H1 (cell line): ENCODE measurements around the gene CGRRF1. TPM values are rescaled to one million over a fixed set of nuclear protein-coding genes. Genes with fewer than 3 reads are reported as not detected.
A peak's percentile ranks its signal among the peaks of the same experiment; 100 is the strongest.

ENCODE experiments used
- CTCF ChIA-PET: fragments of 300-600 bp; sonication (Branson Sonifier 250); formaldehyde crosslinking; loops from one replicate; lab custom pipeline; 2021; ENCODE audit not compliant: partially characterized antibody; lab: Charles Lee
- POLR2A ChIA-PET: fragments of 300-600 bp; sonication (Branson Sonifier 250); formaldehyde crosslinking; loops from one replicate; lab custom pipeline; 2021; ENCODE audit warnings: inconsistent platforms; ENCODE audit not compliant: partially characterized antibody; lab: Charles Lee
- DNase-seq, 2 experiments: peaks; one replicate each; pipeline versions ENCODE4 v3.0.0 to v3.0.0-alpha.2; 2010 to 2022; ENCODE audit warnings: low spot score in 2 of 2, low read depth in 1 of 2, mixed read lengths in 1 of 2
- FAIRE-seq: peaks from 2 replicates; lab custom pipeline; 2011; peaks lifted over from hg19 to GRCh38; lab: Jason Lieb, UNC
- H2AFZ ChIP-seq: 2 replicates; pipeline ENCODE4 v1.8.1; 2012; ENCODE audit warnings: low read length, inconsistent platforms
- H2AK5ac ChIP-seq: 2 replicates; pipeline ENCODE4 v1.6.1; 2013; ENCODE audit warnings: low read depth, low read length
- H2BK120ac ChIP-seq: replicated peaks from 2 replicates; pipeline ENCODE3; 2013; ENCODE audit warnings: low read depth, low read length, inconsistent platforms
- H2BK12ac ChIP-seq: 2 replicates; pipeline ENCODE4 v1.6.1; 2013; ENCODE audit warnings: low read depth, low read length
- H2BK15ac ChIP-seq: 2 replicates; pipeline ENCODE4 v1.6.1; 2013; ENCODE audit warnings: low read length
- H2BK20ac ChIP-seq: 2 replicates; pipeline ENCODE4 v1.6.1; 2013; ENCODE audit warnings: low read length
- H2BK5ac ChIP-seq: 2 replicates; pipeline ENCODE4 v1.6.1; 2013; ENCODE audit warnings: low read depth, low read length
- H3K14ac ChIP-seq: 2 replicates; pipeline ENCODE4 v1.6.1; 2013; ENCODE audit warnings: inconsistent platforms; ENCODE audit not compliant: insufficient read length
- H3K18ac ChIP-seq: 2 replicates; pipeline ENCODE4 v1.6.1; 2013; ENCODE audit warnings: low read length; ENCODE audit errors: extremely low read depth
- H3K23ac ChIP-seq: 2 replicates; pipeline ENCODE4 v1.6.1; 2013; ENCODE audit warnings: inconsistent platforms; ENCODE audit not compliant: insufficient read length
- H3K23me2 ChIP-seq: 2 replicates; pipeline ENCODE4 v1.6.1; 2013; ENCODE audit warnings: low read depth, low read length
- H3K27ac ChIP-seq: 2 replicates; pipeline ENCODE4 v1.6.1; 2011; ENCODE audit warnings: low read depth, low read length, inconsistent platforms
- H3K27me3 ChIP-seq, 4 experiments: replicated peaks in 1 of 4; 1 replicate in 1 of 4; 2 replicates in 3 of 4; pipeline versions ENCODE4 v1.6.1 to v1.8.1; 2011 to 2013; ENCODE audit warnings: low read length in 3 of 4, mild to moderate bottlenecking in 3 of 4, inconsistent platforms in 2 of 4, mixed read lengths in 2 of 4, moderate library complexity in 1 of 4; ENCODE audit not compliant: control insufficient read depth in 3 of 4, insufficient read depth in 3 of 4; ENCODE audit errors: extremely low read depth in 1 of 4
- H3K36me3 ChIP-seq, 4 experiments: 2 replicates each; pipeline versions ENCODE4 v1.6.1 to v1.8.1; 2011 to 2013; ENCODE audit warnings: mild to moderate bottlenecking in 4 of 4, low read length in 3 of 4, moderate library complexity in 2 of 4, control low read depth in 1 of 4, inconsistent platforms in 1 of 4; ENCODE audit not compliant: insufficient read depth in 4 of 4, control insufficient read depth in 2 of 4
- H3K4ac ChIP-seq: replicated peaks from 2 replicates; pipeline ENCODE3; 2013; ENCODE audit warnings: low read length, low read depth, mixed read lengths, inconsistent platforms; ENCODE audit not compliant: insufficient read length
- H3K4me1 ChIP-seq, 4 experiments: replicated peaks in 1 of 4; 1 replicate in 1 of 4; 2 replicates in 3 of 4; pipeline versions ENCODE4 v1.6.1 to v1.8.1; 2011 to 2013; ENCODE audit warnings: low read length in 3 of 4, inconsistent platforms in 2 of 4, mixed read lengths in 1 of 4; ENCODE audit not compliant: insufficient read depth in 4 of 4, control insufficient read depth in 3 of 4
- H3K4me2 ChIP-seq, 2 experiments: 2 replicates each; pipeline versions ENCODE4 v1.6.1 to v1.8.1; 2011 to 2013; ENCODE audit warnings: low read depth in 2 of 2, low read length in 2 of 2, control low read depth in 1 of 2, inconsistent platforms in 1 of 2, mild to moderate bottlenecking in 1 of 2; ENCODE audit not compliant: insufficient read depth in 1 of 2
- H3K4me3 ChIP-seq, 4 experiments: fragments of 200-600, 300-600 bp in 1 of 4; sonication (generic), shearing (Covaris generic), sonication (Bioruptor Twin) in 1 of 4; 2 replicates each; pipeline versions ENCODE4 v1.5.1 to v1.8.1; 2011 to 2016; ENCODE audit warnings: low read length in 4 of 4, low read depth in 3 of 4, control low read depth in 2 of 4, inconsistent platforms in 2 of 4, mild to moderate bottlenecking in 2 of 4, mixed read lengths in 1 of 4, moderate library complexity in 1 of 4; ENCODE audit not compliant: insufficient read depth in 2 of 4; ENCODE audit errors: extremely low read depth in 1 of 4
- H3K56ac ChIP-seq: replicated peaks from 2 replicates; pipeline ENCODE3; 2013; ENCODE audit warnings: low read depth, mild to moderate bottlenecking, mixed read lengths, low read length, inconsistent platforms; ENCODE audit not compliant: insufficient read length
- H3K79me1 ChIP-seq: 2 replicates; pipeline ENCODE4 v1.6.1; 2013; ENCODE audit warnings: low read depth, low read length, control low read depth
- H3K79me2 ChIP-seq, 2 experiments: 2 replicates each; pipeline versions ENCODE4 v1.6.1 to v1.8.1; 2012 to 2013; ENCODE audit warnings: low read length in 2 of 2, mild to moderate bottlenecking in 2 of 2, inconsistent platforms in 1 of 2; ENCODE audit not compliant: insufficient read depth in 2 of 2, control insufficient read depth in 1 of 2
- H3K9ac ChIP-seq, 4 experiments: replicated peaks in 1 of 4; 1 replicate in 1 of 4; 2 replicates in 3 of 4; pipeline versions ENCODE4 v1.6.1 to v1.8.1; 2011 to 2013; ENCODE audit warnings: low read depth in 3 of 4, low read length in 3 of 4, control low read depth in 2 of 4, mild to moderate bottlenecking in 2 of 4, moderate library complexity in 2 of 4, inconsistent platforms in 1 of 4; ENCODE audit errors: extremely low read depth in 1 of 4
- H3K9me3 ChIP-seq, 2 experiments: 2 replicates each; pipeline versions ENCODE4 v1.6.1 to v1.8.1; 2012 to 2013; ENCODE audit warnings: mild to moderate bottlenecking in 2 of 2, moderate library complexity in 2 of 2, control low read depth in 1 of 2, inconsistent platforms in 1 of 2, low read depth in 1 of 2, low read length in 1 of 2, mixed read lengths in 1 of 2; ENCODE audit not compliant: insufficient read depth in 2 of 2
- H4K20me1 ChIP-seq, 2 experiments: replicated peaks in 1 of 2; 2 replicates each; pipeline versions ENCODE3 to v1.8.1; 2011 to 2013; ENCODE audit warnings: inconsistent platforms in 2 of 2, low read length in 2 of 2, mild to moderate bottlenecking in 1 of 2; ENCODE audit not compliant: insufficient read depth in 2 of 2, control insufficient read depth in 1 of 2
- H4K5ac ChIP-seq: 2 replicates; pipeline ENCODE4 v1.6.1; 2013; ENCODE audit warnings: low read length, low read depth, mixed read lengths, inconsistent platforms; ENCODE audit not compliant: insufficient read length
- H4K8ac ChIP-seq: 2 replicates; pipeline ENCODE4 v1.8.0; 2013; ENCODE audit warnings: mild to moderate bottlenecking, moderate library complexity, low read length, inconsistent platforms; ENCODE audit not compliant: insufficient read depth; ENCODE audit errors: extremely low read depth
- H4K91ac ChIP-seq: replicated peaks from 2 replicates; pipeline ENCODE3; 2013; ENCODE audit warnings: low read length, mixed read lengths, inconsistent platforms; ENCODE audit not compliant: insufficient read length
- CEBPB ChIP-seq: IDR thresholded peaks from 2 replicates; pipeline ENCODE4 v1.6.1; 2012; ENCODE audit warnings: low read depth, low read length
- CTBP2 ChIP-seq: IDR thresholded peaks from 2 replicates; pipeline ENCODE4 v1.7.0; 2011; ENCODE audit warnings: borderline replicate concordance, mild to moderate bottlenecking, moderate library complexity, mixed read lengths, low read length; ENCODE audit not compliant: insufficient read depth, insufficient read length
- KDM4A ChIP-seq: IDR thresholded peaks from one replicate; pipeline ENCODE4 v1.7.1; 2012; ENCODE audit warnings: low read depth, mild to moderate bottlenecking, moderate library complexity, low read length, inconsistent platforms; ENCODE audit not compliant: severe bottlenecking
- PHF8 ChIP-seq: fragments of 200-600 bp; sonication (generic); conservative IDR thresholded peaks from 2 replicates; pipeline ENCODE4 v1.7.1; 2012; ENCODE audit warnings: low read depth, mild to moderate bottlenecking, inconsistent platforms, low read length, moderate library complexity
- POLR2AphosphoS5 ChIP-seq: IDR thresholded peaks from 2 replicates; pipeline ENCODE4 v1.6.1; 2011; ENCODE audit warnings: low read depth, low read length
- RNF2 ChIP-seq: fragments of 200-900, 300-1000 bp; sonication (generic); IDR thresholded peaks from 2 replicates; pipeline ENCODE4 v1.7.1; 2016; ENCODE audit warnings: borderline replicate concordance, low read depth, mild to moderate bottlenecking, antibody characterized with exemption, low read length; ENCODE audit not compliant: poor library complexity, severe bottlenecking; ENCODE audit errors: missing control alignments
- WGBS, 2 experiments: shearing (Covaris generic) in 1 of 2; methylation state at CpG; one replicate each; pipeline versions ENCODE4 v1.1.6 to v1.1.7; 2013 to 2015; ENCODE audit warnings: low lambda C conversion rate in 2 of 2, mixed read lengths in 2 of 2, inconsistent platforms in 1 of 2, low coverage in 1 of 2, missing lambda C conversion rate in 1 of 2; ENCODE audit not compliant: insufficient replicate concordance in 2 of 2, insufficient coverage in 1 of 2, insufficient read length in 1 of 2; ENCODE audit errors: extremely low coverage in 1 of 2, missing lambda C conversion rate in 1 of 2; 5-methylcytosine and 5-hydroxymethylcytosine counted together
- polyA plus RNA-seq, 7 experiments: library from polyadenylated mRNA; depleted of rRNA in 3 of 7; stranded (reverse) in 5 of 7; unstranded in 2 of 7; fragments of >200 nt in 5 of 7; fragments of 200-250 nt in 2 of 7; gene quantifications; 1 replicate in 5 of 7; 2 replicates in 1 of 7; 4 replicates in 1 of 7; pipeline versions ENCODE4 v1.2.1 to v1.2.3, GENCODE V29; 2011 to 2013; ENCODE audit warnings: missing spikeins in 2 of 7, mixed read lengths in 2 of 7
- total RNA-seq: library from RNA; stranded (reverse); fragmentation: NEBNext Ultra II Directional; extraction: Animal tissue kit (Norgen Biotek cat#: 25700); gene quantifications from 2 replicates; pipeline ENCODE4 v1.2.1, GENCODE V29; 2021
- TF ChIP-seq, protein P1 (sequence below): IDR thresholded peaks from 2 replicates; pipeline ENCODE4 v1.6.1; 2012; ENCODE audit warnings: inconsistent platforms
- TF ChIP-seq, protein P2 (sequence below): IDR thresholded peaks from 2 replicates; pipeline ENCODE4 v1.6.1; 2012; ENCODE audit warnings: inconsistent platforms

Gene CGRRF1
- total and polyA plus RNA-seq, 2 of the 8 experiments (the other 6 are each of a cell fraction or from before 2014, with no cell fraction given): 7.4 to 20.2 TPM

DNA sequence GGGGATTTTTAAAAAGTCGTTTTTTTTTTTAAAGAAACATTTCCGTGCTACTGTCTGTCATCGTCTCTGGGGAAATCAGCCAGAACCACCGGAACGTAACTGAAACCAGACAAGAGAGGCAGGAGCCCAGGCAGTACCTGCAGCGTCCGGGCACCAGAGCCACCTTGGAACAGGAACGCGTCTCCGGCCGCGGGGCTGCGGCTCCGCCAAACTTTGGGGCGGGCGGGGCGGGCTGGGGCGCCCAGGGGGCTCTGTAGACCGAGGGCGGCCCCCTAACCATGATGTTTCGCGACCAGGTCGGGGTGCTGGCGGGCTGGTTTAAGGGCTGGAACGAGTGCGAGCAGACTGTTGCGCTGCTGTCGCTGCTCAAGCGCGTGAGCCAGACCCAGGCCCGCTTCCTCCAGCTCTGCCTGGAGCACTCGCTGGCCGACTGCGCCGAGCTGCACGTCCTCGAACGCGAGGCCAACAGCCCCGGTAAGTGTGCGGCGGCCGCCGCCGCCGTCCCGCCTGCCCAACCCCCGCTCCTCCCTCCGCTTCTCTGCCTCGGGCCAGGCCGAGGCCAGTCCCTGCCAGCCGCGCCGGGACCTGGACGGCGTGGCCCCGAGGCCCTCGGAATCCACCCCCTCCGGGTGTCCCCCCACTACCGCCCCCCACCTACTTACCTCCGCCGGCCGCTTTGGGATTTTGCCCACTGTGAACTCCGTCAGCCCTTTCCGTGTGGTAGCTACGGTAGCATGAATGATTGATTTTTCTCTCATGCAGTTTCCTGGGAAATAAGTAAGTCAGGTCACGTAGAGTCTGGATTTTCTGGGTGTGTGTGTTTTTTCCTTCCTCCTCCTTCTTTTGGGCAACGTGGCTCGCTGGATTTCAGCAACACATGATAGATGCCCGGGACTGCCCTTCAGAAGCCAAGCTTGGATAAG is 58.2 kb downstream of the CGRRF1 start:
- peak in 1 of 2 experiments; percentile 77 for DNase-seq
- H3K79me2 ChIP-seq: peaks cover 0 to 13% of the 10 kb centered on the region in 2 experiments; a peak in 2 of 4 replicates
- POLR2A ChIA-PET: interaction anchor here (0.6 to 3.3 kb wide), 17 partner anchors 10 to 237 kb away, joined by 3 to 17 read pairs (median 4); no protein-coding TSS in a partner anchor
- TF ChIP-seq, protein P1, sequence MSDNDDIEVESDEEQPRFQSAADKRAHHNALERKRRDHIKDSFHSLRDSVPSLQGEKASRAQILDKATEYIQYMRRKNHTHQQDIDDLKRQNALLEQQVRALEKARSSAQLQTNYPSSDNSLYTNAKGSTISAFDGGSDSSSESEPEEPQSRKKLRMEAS: peak; percentile 47; the same call in 1 of the 2 replicates
- TF ChIP-seq KDM4A (peak; percentile 59), PHF8 (peak; percentile 30; the same call in 1 of the 2 replicates), POLR2AphosphoS5 (peak; percentile 39; the same call in 1 of the 2 replicates), RNF2 (no peak), CTBP2 (no peak), CEBPB (no peak)
- TF ChIP-seq, protein P2, sequence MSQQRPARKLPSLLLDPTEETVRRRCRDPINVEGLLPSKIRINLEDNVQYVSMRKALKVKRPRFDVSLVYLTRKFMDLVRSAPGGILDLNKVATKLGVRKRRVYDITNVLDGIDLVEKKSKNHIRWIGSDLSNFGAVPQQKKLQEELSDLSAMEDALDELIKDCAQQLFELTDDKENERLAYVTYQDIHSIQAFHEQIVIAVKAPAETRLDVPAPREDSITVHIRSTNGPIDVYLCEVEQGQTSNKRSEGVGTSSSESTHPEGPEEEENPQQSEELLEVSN: 0 out of 2 replicates have a peak, but pooled peaks have one; percentile 28

More for the DNA sequence above, 58.2 kb downstream of the CGRRF1 start:
- Histone ChIP-seq H4K20me1 (no peaks in the 10 kb centered on the region), H2AK5ac (no peak overlapping the region), H2AFZ (peak overlapping the region; percentile 34; the same call in 1 of the 2 replicates), H2BK120ac (peak overlapping the region; percentile 31), H3K79me1 (no peaks in the 10 kb centered on the region; the same call in 1 of the 2 replicates), H2BK5ac (no peak overlapping the region; the same call in 1 of the 2 replicates), H3K9ac (peak overlapping the region in 1 of 4 experiments; percentile 14; a peak in 3 of 7 replicates), H3K4ac (no peak overlapping the region), H3K23me2 (peaks cover 20% of the 10 kb centered on the region), H3K18ac (peak overlapping the region; percentile 79; the same call in 1 of the 2 replicates), H3K27ac (no peak overlapping the region), H2BK20ac (no peak overlapping the region), H4K8ac (peak overlapping the region; percentile 83; the same call in 1 of the 2 replicates), H2BK12ac (no peak overlapping the region; the same call in 1 of the 2 replicates), H2BK15ac (no peak overlapping the region), H3K27me3 (peaks cover 0 to 30% (median 11%) of the 10 kb centered on the region in 4 experiments; a peak in 4 of 7 replicates), H3K4me2 (peak overlapping the region; percentile 93 to 98), H3K23ac (no peak overlapping the region), H4K91ac (no peak overlapping the region), H3K4me1 (peaks cover 2 to 9% (median 6%) of the 10 kb centered on the region in 4 experiments; a peak in 6 of 7 replicates), H3K14ac (no peak overlapping the region), H3K9me3 (no peaks in the 10 kb centered on the region), H3K4me3 (peak overlapping the region; percentile 62 to 84 (median 77)), H3K56ac (no peak overlapping the region), H3K36me3 (no peaks in the 10 kb centered on the region), H4K5ac (no peak overlapping the region)
- CTCF ChIA-PET: interaction anchor here (0.8 to 8.8 kb wide), 20 partner anchors 13 to 253 kb away, joined by 3 to 98 read pairs (median 4); no protein-coding TSS in a partner anchor
- 4% methylated on average over 39 of the region's 70 CpGs; no CpG with 5 or more reads in 1 of the 2 experiments for WGBS, 2 experiments
- FAIRE-seq: no peak
